Coronary artery (tissue), 2 donors: ENCODE measurements around the gene HOXB9.

Experiments used
- DNase-seq: peaks from one replicate; pipeline ENCODE4 v3.0.0-alpha.2; 2017; ENCODE audit warnings: low spot score
- H3K27ac ChIP-seq, 2 donors: fragments of 200-600 bp; sonication (generic); one replicate each; pipeline ENCODE4 v1.5.1; 2016 to 2019
- H3K4me3 ChIP-seq: fragments of 200-600 bp; sonication (generic); 2 replicates; pipeline ENCODE4 v1.5.1; 2016; ENCODE audit warnings: mild to moderate bottlenecking, moderate library complexity
- TF ChIP-seq, protein P1 (sequence below): fragments of 200-600 bp; sonication (generic); IDR thresholded peaks from one replicate; pipeline ENCODE4 v1.5.1; 2019; ENCODE audit warnings: antibody characterized with exemption

The HOXB9 gene

DNA sequence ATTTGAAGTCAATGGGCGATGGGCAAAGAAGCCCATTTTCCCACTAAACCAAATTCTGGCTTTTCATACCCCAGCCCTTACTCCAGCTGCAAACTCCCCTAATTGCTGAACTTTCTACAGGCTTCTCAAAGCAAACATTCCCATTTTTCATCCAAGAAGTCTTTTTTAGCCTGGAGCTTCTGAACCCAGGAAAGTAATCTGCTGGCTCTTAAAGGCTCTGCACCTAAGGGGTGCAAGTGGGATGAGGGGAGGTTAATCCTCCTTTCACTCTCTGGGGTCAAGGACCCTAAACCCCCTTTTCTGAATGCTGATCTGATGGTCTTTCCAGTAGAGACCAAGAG, 17.7 kb downstream of the HOXB9 start:
- no peak overlapping the region for H3K4me3 ChIP-seq
- no peak overlapping the region for H3K27ac ChIP-seq
- TF ChIP-seq, protein P1, sequence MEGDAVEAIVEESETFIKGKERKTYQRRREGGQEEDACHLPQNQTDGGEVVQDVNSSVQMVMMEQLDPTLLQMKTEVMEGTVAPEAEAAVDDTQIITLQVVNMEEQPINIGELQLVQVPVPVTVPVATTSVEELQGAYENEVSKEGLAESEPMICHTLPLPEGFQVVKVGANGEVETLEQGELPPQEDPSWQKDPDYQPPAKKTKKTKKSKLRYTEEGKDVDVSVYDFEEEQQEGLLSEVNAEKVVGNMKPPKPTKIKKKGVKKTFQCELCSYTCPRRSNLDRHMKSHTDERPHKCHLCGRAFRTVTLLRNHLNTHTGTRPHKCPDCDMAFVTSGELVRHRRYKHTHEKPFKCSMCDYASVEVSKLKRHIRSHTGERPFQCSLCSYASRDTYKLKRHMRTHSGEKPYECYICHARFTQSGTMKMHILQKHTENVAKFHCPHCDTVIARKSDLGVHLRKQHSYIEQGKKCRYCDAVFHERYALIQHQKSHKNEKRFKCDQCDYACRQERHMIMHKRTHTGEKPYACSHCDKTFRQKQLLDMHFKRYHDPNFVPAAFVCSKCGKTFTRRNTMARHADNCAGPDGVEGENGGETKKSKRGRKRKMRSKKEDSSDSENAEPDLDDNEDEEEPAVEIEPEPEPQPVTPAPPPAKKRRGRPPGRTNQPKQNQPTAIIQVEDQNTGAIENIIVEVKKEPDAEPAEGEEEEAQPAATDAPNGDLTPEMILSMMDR, result no peak
- no peak for DNase-seq

DNA sequence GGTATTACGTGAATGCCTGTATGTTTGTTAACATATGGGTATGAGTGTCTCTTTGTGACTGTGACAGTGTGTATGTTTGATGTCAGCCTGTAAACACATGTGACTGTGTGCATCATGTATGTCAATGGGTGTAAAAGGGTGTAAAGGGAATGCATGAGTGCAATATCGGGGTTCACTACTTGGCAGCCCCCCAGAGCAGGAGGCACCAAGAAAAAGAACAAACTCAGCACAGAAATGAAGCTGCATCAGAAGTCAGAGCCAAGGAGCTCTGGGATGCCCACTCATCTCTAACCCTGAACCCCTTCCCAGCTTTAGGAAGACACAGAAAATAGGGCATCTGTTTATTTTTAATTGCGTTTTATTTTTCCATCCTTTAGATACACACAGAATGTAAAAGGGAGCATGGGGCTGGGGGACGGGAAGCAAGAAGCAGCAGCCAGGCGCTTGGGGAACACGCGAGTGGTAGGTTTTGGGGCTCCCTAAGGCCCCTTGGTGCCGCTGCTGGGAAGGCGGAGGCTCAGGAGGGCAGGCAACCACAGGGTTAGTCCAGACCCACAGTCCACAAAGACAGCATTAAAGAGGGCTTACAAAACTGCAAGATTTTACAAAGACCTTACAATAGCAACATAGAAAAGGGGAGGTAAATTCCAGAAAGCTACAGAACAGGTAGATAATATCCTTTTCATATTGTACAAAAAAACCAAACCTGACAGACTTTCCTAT, 19.1 kb downstream of the HOXB9 start:
- DNase-seq, result no peak
- Histone ChIP-seq H3K27ac (no peak overlapping the region), H3K4me3 (no peak overlapping the region)
- TF ChIP-seq, protein P1, result no peak

DNA sequence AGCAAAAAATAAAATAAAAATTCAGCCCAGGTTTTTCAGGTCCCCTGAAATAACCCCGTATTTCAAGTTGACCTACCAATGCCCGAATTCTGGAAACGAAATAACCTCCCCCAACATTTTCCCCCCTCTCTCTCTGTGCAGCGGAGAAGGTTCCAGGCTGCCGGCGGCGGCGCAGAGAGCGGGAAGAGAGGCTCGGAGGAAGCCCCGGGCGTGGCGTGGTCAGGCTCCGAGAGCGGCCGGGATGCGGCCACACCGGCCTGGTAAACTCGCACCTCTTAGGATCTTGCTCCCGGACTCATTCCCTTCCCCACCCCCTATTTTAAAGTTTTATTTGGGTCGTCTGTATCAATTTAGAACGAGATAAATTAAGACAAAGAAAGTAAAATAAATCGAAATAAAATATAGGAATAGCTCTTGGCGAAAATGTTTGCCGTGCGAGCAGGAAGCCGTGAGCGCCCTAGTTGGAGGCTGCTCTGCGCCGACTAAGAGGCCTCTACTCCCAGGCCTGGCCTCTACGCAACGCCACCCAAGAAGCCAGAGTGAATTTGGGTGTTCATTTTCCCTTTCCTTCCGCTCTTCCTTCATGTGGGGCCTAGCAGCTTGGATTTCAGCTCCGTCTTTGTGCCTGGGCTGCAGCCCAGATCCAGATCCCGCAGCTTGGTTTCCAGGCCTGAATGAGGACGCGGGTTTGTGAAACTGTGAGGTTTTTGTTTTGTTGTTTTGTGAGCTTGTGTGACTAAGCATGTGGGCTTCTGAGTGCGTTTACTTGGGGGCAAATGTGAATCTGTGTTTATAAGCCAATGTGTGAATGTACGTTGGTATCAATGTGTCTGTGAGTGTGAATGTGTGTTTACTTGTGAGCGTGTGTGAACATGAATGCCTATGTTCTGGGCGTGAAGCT, 19.9 kb downstream of the HOXB9 start:
- DNase-seq, result no peak
- TF ChIP-seq, protein P1, result no peak
- Histone ChIP-seq H3K4me3 (no peak overlapping the region), H3K27ac (no peak overlapping the region)

DNA sequence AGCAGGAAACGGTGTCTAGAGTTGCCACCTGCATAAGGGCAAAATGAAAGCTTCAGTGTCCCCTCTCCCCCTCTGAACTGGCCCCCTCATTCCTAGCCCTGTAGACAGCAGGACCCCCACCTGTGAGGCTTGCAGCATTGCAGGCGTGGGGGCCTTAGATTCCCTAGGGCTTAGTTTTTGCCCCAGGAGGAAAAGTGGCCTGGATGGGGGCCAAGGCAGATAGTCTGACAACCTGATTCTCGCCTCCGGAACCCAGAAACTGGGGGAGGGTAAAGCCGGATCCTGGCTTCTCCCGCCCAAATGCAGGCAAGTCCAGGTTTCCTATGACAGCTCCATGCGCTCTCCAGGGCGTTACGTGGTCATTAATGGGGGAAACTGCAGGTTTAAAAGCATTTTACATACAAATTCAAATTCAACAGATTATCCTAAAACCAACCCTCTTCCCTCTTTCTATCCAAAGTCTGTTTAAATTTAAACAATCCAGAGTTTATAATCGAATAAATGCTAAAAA, 20.7 kb downstream of the HOXB9 start:
- TF ChIP-seq, protein P1, result no peak
- no peak overlapping the region for H3K27ac ChIP-seq
- H3K4me3 ChIP-seq, result no peak overlapping the region
- no peak for DNase-seq

- DNase-seq, result no peak
- TF ChIP-seq, protein P1, result no peak
- no peak within 1 kb of the TSS for H3K27ac ChIP-seq
- H3K4me3 ChIP-seq, result no peak within 1 kb of the TSS
Measured at GRCh38 chr17:48604770-48605329, 21.3 kb downstream of the HOXB9 start, which contains the start of gene HOXB6. Gene HOXB6 (minus strand): TSS chr17:48604986. CDS start chr17:48598150, 6,836 bp downstream.

GRCh38 chr17:48603959-48604769, 22.0 kb downstream of the HOXB9 start:
- Histone ChIP-seq H3K27ac (no peak overlapping the region), H3K4me3 (no peak overlapping the region)
- DNase-seq, result no peak
- TF ChIP-seq, protein P1, result no peak
